Measurements from ENCODE around the gene ZEB1. TPM values are rescaled to one million over a fixed set of nuclear protein-coding genes. Genes with fewer than 3 reads are reported as not detected.

The ZEB1 gene
- total RNA-seq, 1 donor from 2014 or later = 29.9 TPM

- no peak overlapping the region for H3K27ac Mint-ChIP-seq
- no peak for TF ChIP-seq CTCF (conservative IDR thresholded peaks at IDR 0.05)
- no peaks in the 10 kb centered on the region for H3K27me3 Mint-ChIP-seq
- H3K9me3 Mint-ChIP-seq = no peaks in the 10 kb centered on the region
- no peak overlapping the region for H3K4me3 Mint-ChIP-seq
- no peaks in the 10 kb centered on the region for H3K4me1 Mint-ChIP-seq (ENCODE audit: unreplicated experiment)
- no peak for DNase-seq (ENCODE audit: extremely low spot score, unreplicated experiment)
- no peaks in the 10 kb centered on the region for H3K36me3 Mint-ChIP-seq
Measured at GRCh38 chr10:31383810-31384588, 65.0 kb downstream of the ZEB1 start.

GRCh38 chr10:31384589-31384949, 65.6 kb downstream of the ZEB1 start:
- Mint-ChIP-seq H3K4me3 (no peak overlapping the region), H3K27ac (no peak overlapping the region)

DNA sequence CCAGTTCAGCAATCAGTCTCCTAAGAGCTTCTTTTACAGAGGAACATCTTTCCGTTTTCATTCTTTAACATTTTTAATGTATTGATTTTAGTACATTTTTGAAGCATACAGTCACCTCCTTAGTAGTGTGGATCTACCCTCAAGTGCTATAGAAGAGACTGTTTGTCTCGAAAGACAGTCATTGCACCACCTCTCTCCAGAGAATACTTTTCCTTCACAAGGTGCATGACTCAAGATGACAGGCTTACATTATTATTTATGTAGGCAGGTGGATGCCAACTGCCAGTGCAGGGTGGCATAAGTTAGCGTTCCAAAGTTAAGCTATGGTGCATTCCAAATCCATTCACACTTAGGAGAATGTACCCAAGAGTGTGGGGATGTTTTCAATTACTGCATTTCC, 71.8 kb downstream of the ZEB1 start:
- no peaks in the 10 kb centered on the region for H3K4me1 Mint-ChIP-seq (ENCODE audit: unreplicated experiment)
- DNase-seq (ENCODE audit: extremely low spot score, unreplicated experiment) = no peak
- no peak for TF ChIP-seq CTCF (conservative IDR thresholded peaks at IDR 0.05)
- H3K27ac Mint-ChIP-seq = no peak overlapping the region
- no peaks in the 10 kb centered on the region for H3K9me3 Mint-ChIP-seq
- H3K4me3 Mint-ChIP-seq = no peak overlapping the region
- no peaks in the 10 kb centered on the region for H3K27me3 Mint-ChIP-seq
- no peaks in the 10 kb centered on the region for H3K36me3 Mint-ChIP-seq

More at GRCh38 chr10:31384589-31384949, 65.6 kb downstream of the ZEB1 start:
- DNase-seq (ENCODE audit: extremely low spot score, unreplicated experiment) = no peak
- Mint-ChIP-seq H3K9me3 (no peaks in the 10 kb centered on the region), H3K27me3 (no peaks in the 10 kb centered on the region), H3K36me3 (no peaks in the 10 kb centered on the region), H3K4me1 (ENCODE audit: unreplicated experiment) (no peaks in the 10 kb centered on the region)
- TF ChIP-seq CTCF (conservative IDR thresholded peaks at IDR 0.05) = no peak

- no peaks in the 10 kb centered on the region for H3K36me3 Mint-ChIP-seq
- no peaks in the 10 kb centered on the region for H3K4me1 Mint-ChIP-seq (ENCODE audit: unreplicated experiment)
- no peak overlapping the region for H3K4me3 Mint-ChIP-seq
- no peaks in the 10 kb centered on the region for H3K9me3 Mint-ChIP-seq
- no peaks in the 10 kb centered on the region for H3K27me3 Mint-ChIP-seq
- DNase-seq (ENCODE audit: extremely low spot score, unreplicated experiment) = no peak
- H3K27ac Mint-ChIP-seq = no peak overlapping the region
- no peak for TF ChIP-seq CTCF (conservative IDR thresholded peaks at IDR 0.05)
Measured at GRCh38 chr10:31393844-31394243, 74.8 kb downstream of the ZEB1 start.

DNA sequence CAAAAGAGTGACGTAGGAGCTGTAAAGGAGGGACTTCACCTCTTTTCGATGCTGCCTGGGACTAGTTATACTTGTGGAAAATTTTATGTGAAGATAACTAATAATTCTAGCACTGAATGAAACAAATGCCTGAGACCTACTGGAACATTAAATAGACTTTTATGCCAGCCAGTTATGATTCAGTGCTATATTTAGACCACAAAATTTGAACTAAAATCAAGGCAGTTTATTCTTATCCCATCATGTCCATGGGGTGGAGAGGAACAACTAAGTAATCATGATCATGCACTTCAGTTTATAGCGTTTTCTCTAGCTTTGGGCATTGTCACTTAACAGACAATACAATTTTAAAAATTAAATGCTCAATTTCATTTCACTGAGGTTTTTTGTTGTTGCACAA, 76.7 kb downstream of the ZEB1 start:
- Mint-ChIP-seq H3K27me3 (no peaks in the 10 kb centered on the region), H3K36me3 (no peaks in the 10 kb centered on the region), H3K9me3 (no peaks in the 10 kb centered on the region), H3K4me3 (no peak overlapping the region), H3K27ac (no peak overlapping the region), H3K4me1 (ENCODE audit: unreplicated experiment) (no peaks in the 10 kb centered on the region)
- TF ChIP-seq CTCF (conservative IDR thresholded peaks at IDR 0.05) = no peak
- no peak for DNase-seq (ENCODE audit: extremely low spot score, unreplicated experiment)

All from type B pancreatic cell (in vitro differentiated cells).